HepG2 (cell line): Measurements from ENCODE around the gene PPA2. TPM values are rescaled to one million over a fixed set of nuclear protein-coding genes. Genes with fewer than 3 reads are reported as not detected.
A peak's percentile ranks its signal among the peaks of the same experiment; 100 is the strongest.

Source experiments
- ARID5B ChIP-seq: IDR thresholded peaks from 2 replicates; pipeline ENCODE4 v1.4.0; 2020; ENCODE audit warnings: mild to moderate bottlenecking, missing genetic modification reagents
- CAMTA2 ChIP-seq: sonication (generic); formaldehyde crosslinking; IDR thresholded peaks from 2 replicates; pipeline ENCODE4 v1.4.0; 2020; ENCODE audit warnings: mild to moderate bottlenecking, missing genetic modification reagents, borderline replicate concordance
- ETV5 ChIP-seq: IDR thresholded peaks from 2 replicates; pipeline ENCODE4 v1.6.1; 2018; ENCODE audit warnings: missing biosample characterization, missing genetic modification reagents, inconsistent platforms, borderline replicate concordance
- GATA4 ChIP-seq: sonication (generic); IDR thresholded peaks from 2 replicates; pipeline ENCODE4 v1.6.1; 2016; ENCODE audit warnings: antibody characterized with exemption, low read depth, borderline replicate concordance
- HMGXB4 ChIP-seq, 2 experiments: sonication (generic) in 1 of 2; formaldehyde crosslinking in 1 of 2; IDR thresholded peaks; 2 replicates each; pipeline versions ENCODE4 v1.4.0 to v1.6.1; 2018 to 2020; ENCODE audit warnings: missing genetic modification reagents in 2 of 2, borderline replicate concordance in 1 of 2, low read depth in 1 of 2, mild to moderate bottlenecking in 1 of 2, missing biosample characterization in 1 of 2
- KAT7 ChIP-seq: IDR thresholded peaks from 2 replicates; pipeline ENCODE4 v1.6.1; 2018; ENCODE audit warnings: borderline replicate concordance, missing compliant biosample characterization
- KMT2B ChIP-seq: IDR thresholded peaks from 2 replicates; pipeline ENCODE4 v1.6.1; 2016; ENCODE audit warnings: missing genetic modification reagents, missing compliant biosample characterization
- MIER3 ChIP-seq: IDR thresholded peaks from 2 replicates; pipeline ENCODE4 v1.6.1; 2016; ENCODE audit warnings: missing compliant biosample characterization, borderline replicate concordance
- PAX8 ChIP-seq: sonication (generic); formaldehyde crosslinking; IDR thresholded peaks from 2 replicates; pipeline ENCODE4 v1.8.0; 2022; ENCODE audit warnings: mild to moderate bottlenecking, missing genetic modification reagents, borderline replicate concordance
- SMAD3 ChIP-seq: sonication (generic); formaldehyde crosslinking; IDR thresholded peaks from 2 replicates; pipeline ENCODE4 v1.4.0; 2020; ENCODE audit warnings: missing genetic modification reagents
- TBL1XR1 ChIP-seq: fragments of 150-350 bp; IDR thresholded peaks from 2 replicates; pipeline ENCODE4 v1.6.1; 2014; ENCODE audit warnings: borderline replicate concordance, low read length; ENCODE audit not compliant: partially characterized antibody
- THAP11 ChIP-seq: IDR thresholded peaks from 2 replicates; pipeline ENCODE4 v1.6.1; 2016; ENCODE audit warnings: missing biosample characterization, missing genetic modification reagents
- THRA ChIP-seq: sonication (generic); formaldehyde crosslinking; IDR thresholded peaks from 2 replicates; pipeline ENCODE4 v1.4.0; 2020; ENCODE audit warnings: missing genetic modification reagents, borderline replicate concordance
- ZNF331 ChIP-seq: sonication (generic); formaldehyde crosslinking; IDR thresholded peaks from 2 replicates; pipeline ENCODE4 v1.4.0; 2020; ENCODE audit warnings: missing genetic modification reagents
- ZNF530 ChIP-seq: sonication (generic); formaldehyde crosslinking; IDR thresholded peaks from 2 replicates; pipeline ENCODE4 v1.5.0; 2020; ENCODE audit warnings: low read depth, mild to moderate bottlenecking, missing genetic modification reagents
- ZNF574 ChIP-seq: sonication (generic); formaldehyde crosslinking; IDR thresholded peaks from 2 replicates; pipeline ENCODE4 v1.4.0; 2020; ENCODE audit warnings: missing genetic modification reagents
- ZNF607 ChIP-seq: sonication (generic); formaldehyde crosslinking; IDR thresholded peaks from 2 replicates; pipeline ENCODE4 v1.5.1; 2020; ENCODE audit warnings: missing genetic modification reagents, mild to moderate bottlenecking, borderline replicate concordance
- ZNF740 ChIP-seq: sonication (generic); formaldehyde crosslinking; IDR thresholded peaks from 2 replicates; pipeline ENCODE4 v1.4.0; 2020; ENCODE audit warnings: missing genetic modification reagents
- ZNF839 ChIP-seq: sonication (generic); formaldehyde crosslinking; IDR thresholded peaks from 2 replicates; pipeline ENCODE4 v1.4.0; 2020; ENCODE audit warnings: missing genetic modification reagents, mild to moderate bottlenecking, borderline replicate concordance
- polyA plus RNA-seq, 8 experiments: library from polyadenylated mRNA; depleted of rRNA in 3 of 8; stranded (reverse) in 7 of 8; unstranded in 1 of 8; fragments of >200 nt; fragmentation: Illumina TruSeq in 4 of 8; extraction: Trizol in 4 of 8; gene quantifications; 2 replicates each; pipeline versions ENCODE4 v1.2.1 to v1.2.3, GENCODE V29; 2011 to 2016; ENCODE audit warnings: low read depth in 4 of 8, missing spikeins in 1 of 8, mixed read lengths in 1 of 8; ENCODE audit not compliant: insufficient read depth in 1 of 8
- total RNA-seq, 5 experiments: library from RNA; depleted of rRNA; stranded (reverse); fragments of >200 nt; fragmentation: Illumina TruSeq; extraction: Trizol; gene quantifications; 2 replicates each; pipeline ENCODE4 v1.2.3, GENCODE V29; 2016; ENCODE audit warnings: low read depth in 1 of 5

Gene PPA2
- total and polyA plus RNA-seq, 2 of the 13 experiments (the other 11 are each of a cell fraction or from before 2014, with no cell fraction given) = 44.2 to 70.6 TPM

- TF ChIP-seq ARID5B (CRISPR knock-in tag) = peak; percentile 23; the same call in 1 of the 2 replicates
- peak; percentile 55 to 65; a peak in 3 of 4 replicates for TF ChIP-seq HMGXB4 (CRISPR knock-in tag; IDR thresholded peaks at IDR 0.05; ENCODE audit: borderline replicate concordance in 1 of 2, low read depth in 1 of 2)
- 0 out of 2 replicates have a peak, but pooled peaks have one; percentile 35 for TF ChIP-seq KAT7 (CRISPR knock-in tag)
- peak; percentile 23; the same call in 1 of the 2 replicates for TF ChIP-seq THAP11 (CRISPR knock-in tag)
- no peak for TF ChIP-seq ZNF740 (CRISPR knock-in tag)
- TF ChIP-seq MIER3 (CRISPR knock-in tag) = no peak
- TF ChIP-seq PAX8 (CRISPR knock-in tag) = no peak
- 0 out of 2 replicates have a peak, but pooled peaks have one; percentile 23 for TF ChIP-seq KMT2B (CRISPR knock-in tag)
- no peak for TF ChIP-seq TBL1XR1
- no peak for TF ChIP-seq ZNF607 (CRISPR knock-in tag)
- no peak for TF ChIP-seq ZNF530
- TF ChIP-seq ZNF331 = no peak; the same call in 1 of the 2 replicates
- no peak for TF ChIP-seq ETV5 (CRISPR knock-in tag)
- TF ChIP-seq CAMTA2 (CRISPR knock-in tag) = no peak
- TF ChIP-seq GATA4 = no peak
- TF ChIP-seq ZNF839 (CRISPR knock-in tag) = no peak
- 0 out of 2 replicates have a peak, but pooled peaks have one; percentile 14 for TF ChIP-seq THRA
- TF ChIP-seq SMAD3 (CRISPR knock-in tag) = 0 out of 2 replicates have a peak, but pooled peaks have one; percentile 48
- TF ChIP-seq ZNF574 (CRISPR knock-in tag) = peak; percentile 64
These were observed 2.2 kb downstream of the PPA2 start (continued) for GRCh38 chr4:105471566-105472176.
